SK-N-SH (cell line): Measurements from ENCODE around the gene BAIAP3.

Experiments
- CTCF ChIP-seq: fragments of 200-600 bp; sonication (generic); IDR thresholded peaks from 2 replicates; pipeline ENCODE4 v1.6.1; 2017; ENCODE audit warnings: antibody characterized with exemption, mild to moderate bottlenecking, moderate library complexity
- ELF1 ChIP-seq: IDR thresholded peaks from 2 replicates; pipeline ENCODE4 v1.4.0; 2012
- EP300 ChIP-seq, 2 experiments: IDR thresholded peaks; 2 replicates each; pipeline versions ENCODE4 v1.4.0 to v1.6.1; 2012; ENCODE audit warnings: borderline replicate concordance in 1 of 2, low read depth in 1 of 2, low read length in 1 of 2
- GABPA ChIP-seq: IDR thresholded peaks from 2 replicates; pipeline ENCODE4 v1.4.0; 2012; ENCODE audit warnings: low read depth, mild to moderate bottlenecking
- JUND ChIP-seq: IDR thresholded peaks from 2 replicates; pipeline ENCODE4 v1.4.0; 2012
- PBX3 ChIP-seq: IDR thresholded peaks from 2 replicates; pipeline ENCODE4; 2012
- POLR2AphosphoS5 ChIP-seq: IDR thresholded peaks from 2 replicates; pipeline ENCODE4 v1.6.1; 2012; ENCODE audit warnings: low read depth, low read length
- RCOR1 ChIP-seq: fragments of 150-350 bp; IDR thresholded peaks from 2 replicates; pipeline ENCODE4 v1.6.1; 2017; ENCODE audit warnings: antibody characterized with exemption, low read length
- REST ChIP-seq: IDR thresholded peaks from 2 replicates; pipeline ENCODE4 v1.6.1; 2012; ENCODE audit warnings: mild to moderate bottlenecking, low read depth, low read length, moderate library complexity
- TCF12 ChIP-seq: IDR thresholded peaks from 2 replicates; pipeline ENCODE4 v1.4.0; 2012
- YY1 ChIP-seq: IDR thresholded peaks from 2 replicates; pipeline ENCODE4 v1.4.0; 2012; ENCODE audit warnings: low read depth, mild to moderate bottlenecking

- TF ChIP-seq CTCF (no peak), YY1 (no peak), TCF12 (peak; percentile 74), POLR2AphosphoS5 (no peak), GABPA (no peak), RCOR1 (no peak), PBX3 (peak; percentile 28; the same call in 1 of the 2 replicates), ELF1 (peak; percentile 42; the same call in 1 of the 2 replicates), REST (no peak), EP300 (IDR thresholded peaks at IDR 0.05; ENCODE audit: borderline replicate concordance in 1 of 2, low read depth in 1 of 2, low read length in 1 of 2) (0 out of 4 replicates have a peak, but pooled peaks of 1 of the 2 experiments have one; percentile 29), JUND (peak; percentile 66; the same call in 1 of the 2 replicates)
These were observed 36.3 kb upstream of the BAIAP3 start for GRCh38 chr16:1297018-1297696.
